ENCODE data around the gene C3orf52. TPM values are rescaled to one million over a fixed set of nuclear protein-coding genes. Genes with fewer than 3 reads are reported as not detected.

Gene C3orf52
- total and polyA plus RNA-seq, 2 donors (not counting 1 experiment from before 2014, with no cell fraction given): 0.18 to 3.9 TPM

DNA sequence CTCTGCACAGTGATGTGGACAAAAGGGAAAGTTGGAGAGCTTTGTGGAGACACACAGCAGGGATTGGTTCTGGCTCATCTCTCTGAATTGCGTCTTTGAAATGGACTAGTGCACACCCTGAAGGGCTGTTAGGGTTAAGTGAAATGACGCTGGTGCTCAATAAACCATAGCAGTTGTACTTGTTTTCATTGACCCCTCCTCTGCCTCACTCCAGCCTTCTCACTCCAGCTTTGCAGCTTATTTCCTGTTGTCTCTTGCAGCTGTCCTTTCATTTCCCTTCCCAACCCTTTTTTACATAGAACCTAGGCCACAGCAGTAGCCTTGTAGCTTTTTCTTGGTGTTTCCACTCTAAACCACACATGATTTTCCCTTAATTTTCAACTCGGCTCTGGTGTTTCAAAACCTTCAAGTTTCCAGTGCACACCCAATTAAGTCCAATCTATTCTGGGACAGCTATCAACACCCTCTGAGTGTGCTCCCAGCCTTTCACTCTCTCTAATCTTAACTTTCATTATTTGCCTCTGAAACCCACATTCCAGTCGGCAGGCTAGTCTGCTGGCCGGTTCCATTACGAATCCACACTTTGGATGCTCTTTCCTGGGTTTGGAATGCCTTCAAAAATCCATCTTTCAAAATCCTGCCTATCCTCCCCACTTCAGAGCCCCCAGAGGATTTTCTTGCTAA is 6.4 kb downstream of the C3orf52 start:
- TF ChIP-seq, protein P1, sequence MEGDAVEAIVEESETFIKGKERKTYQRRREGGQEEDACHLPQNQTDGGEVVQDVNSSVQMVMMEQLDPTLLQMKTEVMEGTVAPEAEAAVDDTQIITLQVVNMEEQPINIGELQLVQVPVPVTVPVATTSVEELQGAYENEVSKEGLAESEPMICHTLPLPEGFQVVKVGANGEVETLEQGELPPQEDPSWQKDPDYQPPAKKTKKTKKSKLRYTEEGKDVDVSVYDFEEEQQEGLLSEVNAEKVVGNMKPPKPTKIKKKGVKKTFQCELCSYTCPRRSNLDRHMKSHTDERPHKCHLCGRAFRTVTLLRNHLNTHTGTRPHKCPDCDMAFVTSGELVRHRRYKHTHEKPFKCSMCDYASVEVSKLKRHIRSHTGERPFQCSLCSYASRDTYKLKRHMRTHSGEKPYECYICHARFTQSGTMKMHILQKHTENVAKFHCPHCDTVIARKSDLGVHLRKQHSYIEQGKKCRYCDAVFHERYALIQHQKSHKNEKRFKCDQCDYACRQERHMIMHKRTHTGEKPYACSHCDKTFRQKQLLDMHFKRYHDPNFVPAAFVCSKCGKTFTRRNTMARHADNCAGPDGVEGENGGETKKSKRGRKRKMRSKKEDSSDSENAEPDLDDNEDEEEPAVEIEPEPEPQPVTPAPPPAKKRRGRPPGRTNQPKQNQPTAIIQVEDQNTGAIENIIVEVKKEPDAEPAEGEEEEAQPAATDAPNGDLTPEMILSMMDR (IDR thresholded peaks at IDR 0.05): no peak
- TF ChIP-seq EZH2 (IDR thresholded peaks at IDR 0.05; ENCODE audit: borderline replicate concordance, insufficient read depth, low read depth, low read length, poor library complexity, severe bottlenecking): no peak
- H3K4me1 ChIP-seq (ENCODE audit: control insufficient read depth in 2 of 2, insufficient read depth in 2 of 2, low read length in 2 of 2): peaks cover 19 to 22% of the 10 kb centered on the region in 2 donors
- peaks cover 0 to 15% (median 10%) of the 10 kb centered on the region in 4 experiments for H3K27me3 ChIP-seq (replicated peaks in 1 of 4; ENCODE audit: control extremely low read depth in 1 of 4, control insufficient read depth in 3 of 4, insufficient read depth in 4 of 4, low read length in 3 of 4)
- ATAC-seq (ENCODE audit: low read depth) (peak; percentile 76), DNase-seq (peak; percentile 29)
- H3K9me3 ChIP-seq (ENCODE audit: control extremely low read depth in 1 of 3, control insufficient read depth in 2 of 3, insufficient read depth in 1 of 3, low read length in 2 of 3): no peaks in the 10 kb centered on the region
- Mint-ChIP-seq H3K9me3 (ENCODE audit: insufficient read depth) (no peaks in the 10 kb centered on the region), H3K27ac (peak overlapping the region; percentile 39), H3K4me3 (peak overlapping the region; percentile 20), H3K27me3 (peaks cover 18% of the 10 kb centered on the region), H3K4me1 (peaks cover 31% of the 10 kb centered on the region)
- no peaks in the 10 kb centered on the region for H3K79me2 ChIP-seq (ENCODE audit: control insufficient read depth, insufficient read depth, low read length)
- H3K9ac ChIP-seq (ENCODE audit: low read length): no peak overlapping the region
- H3K27ac ChIP-seq (ENCODE audit: low read length in 2 of 2): no peak overlapping the region
- POLR2A ChIA-PET: interaction anchor here (0.7 kb wide), 2 partner anchors 16 to 238 kb away, joined by 3 to 4 read pairs; no protein-coding TSS in a partner anchor
- H3K36me3 ChIP-seq (replicated peaks in 1 of 2; ENCODE audit: control extremely low read depth in 1 of 2, control insufficient read depth in 1 of 2, extremely low read depth in 1 of 2, insufficient read depth in 2 of 2, low read length in 1 of 2): no peaks in the 10 kb centered on the region
- CTCF ChIA-PET: interaction anchor here (0.6 to 0.7 kb wide), 2 partner anchors 14 to 19 kb away, joined by 3 read pairs; no protein-coding TSS in a partner anchor
- H4K20me1 ChIP-seq (ENCODE audit: control insufficient read depth, insufficient read depth, low read length, poor library complexity, severe bottlenecking): no peaks in the 10 kb centered on the region
- H2AFZ ChIP-seq (ENCODE audit: insufficient read depth, low read depth, low read length, poor library complexity, severe bottlenecking): no peak overlapping the region
- 40% methylated on average over 2 of the region's 6 CpGs for WGBS (ENCODE audit: insufficient coverage)
- H3K4me3 ChIP-seq (ENCODE audit: control extremely low read depth in 1 of 5, extremely low read depth in 1 of 5, insufficient read depth in 1 of 5, low read depth in 2 of 5, low read length in 4 of 5): no peak overlapping the region
- H3K4me2 ChIP-seq (replicated peaks; ENCODE audit: low read depth, low read length, poor library complexity, severe bottlenecking): peak overlapping the region; percentile 33
- intact Hi-C loops (cut with micrococcal nuclease): no loop called here

DNA sequence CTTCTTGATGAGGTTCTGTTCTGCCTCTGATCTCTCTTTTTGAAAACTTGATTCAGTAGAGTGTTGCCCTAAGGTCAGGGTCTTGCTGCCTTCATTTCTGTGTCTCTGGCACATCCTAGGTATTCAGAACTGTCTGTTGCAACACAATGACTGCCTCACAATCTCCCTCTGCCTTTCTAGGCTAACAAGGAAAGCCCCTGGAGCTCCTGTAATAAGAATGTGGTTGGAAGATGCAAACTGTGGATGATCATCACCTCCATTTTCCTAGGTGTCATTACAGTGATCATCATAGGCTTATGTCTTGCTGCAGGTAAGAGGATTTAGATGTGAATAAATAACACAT is 7.0 kb downstream of the C3orf52 start:
- TF ChIP-seq EZH2 (IDR thresholded peaks at IDR 0.05; ENCODE audit: borderline replicate concordance, insufficient read depth, low read depth, low read length, poor library complexity, severe bottlenecking): no peak
- TF ChIP-seq, protein P1 (IDR thresholded peaks at IDR 0.05): no peak
- Histone ChIP-seq H3K27me3 (replicated peaks in 1 of 4; ENCODE audit: control extremely low read depth in 1 of 4, control insufficient read depth in 3 of 4, insufficient read depth in 4 of 4, low read length in 3 of 4) (peaks cover 0 to 11% (median 5%) of the 10 kb centered on the region in 4 experiments), H3K4me1 (ENCODE audit: control insufficient read depth in 2 of 2, insufficient read depth in 2 of 2, low read length in 2 of 2) (peaks cover 19 to 22% of the 10 kb centered on the region in 2 donors), H3K27ac (ENCODE audit: low read length in 2 of 2) (no peak overlapping the region), H3K4me3 (ENCODE audit: control extremely low read depth in 1 of 5, extremely low read depth in 1 of 5, insufficient read depth in 1 of 5, low read depth in 2 of 5, low read length in 4 of 5) (no peak overlapping the region), H3K9ac (ENCODE audit: low read length) (no peak overlapping the region), H3K9me3 (ENCODE audit: control extremely low read depth in 1 of 3, control insufficient read depth in 2 of 3, insufficient read depth in 1 of 3, low read length in 2 of 3) (no peaks in the 10 kb centered on the region), H4K20me1 (ENCODE audit: control insufficient read depth, insufficient read depth, low read length, poor library complexity, severe bottlenecking) (no peaks in the 10 kb centered on the region), H3K79me2 (ENCODE audit: control insufficient read depth, insufficient read depth, low read length) (no peaks in the 10 kb centered on the region), H3K4me2 (replicated peaks; ENCODE audit: low read depth, low read length, poor library complexity, severe bottlenecking) (no peak overlapping the region), H2AFZ (ENCODE audit: insufficient read depth, low read depth, low read length, poor library complexity, severe bottlenecking) (no peak overlapping the region), H3K36me3 (replicated peaks in 1 of 2; ENCODE audit: control extremely low read depth in 1 of 2, control insufficient read depth in 1 of 2, extremely low read depth in 1 of 2, insufficient read depth in 2 of 2, low read length in 1 of 2) (no peaks in the 10 kb centered on the region)
- Mint-ChIP-seq H3K27me3 (peaks cover 20% of the 10 kb centered on the region), H3K27ac (peak overlapping the region; percentile 12), H3K4me1 (peaks cover 32% of the 10 kb centered on the region), H3K4me3 (peak overlapping the region; percentile 7), H3K9me3 (ENCODE audit: insufficient read depth) (no peaks in the 10 kb centered on the region)
- POLR2A ChIA-PET: no interaction called here
- intact Hi-C loops (cut with micrococcal nuclease): no loop called here
- no peak for ATAC-seq (ENCODE audit: low read depth)
- CTCF ChIA-PET: no interaction called here
- no peak for DNase-seq

Measured in B cell (primary cell).